HG02885 (cell line): ENCODE data around the gene CARTPT.

Source experiments
- ATAC-seq: cut with Tn5 transposase; IDR thresholded peaks from one replicate; pipeline ENCODE4 v1.9.1; 2021; ENCODE audit warnings: mild to moderate bottlenecking; ENCODE audit not compliant: unreplicated experiment, poor library complexity

The CARTPT gene

DNA sequence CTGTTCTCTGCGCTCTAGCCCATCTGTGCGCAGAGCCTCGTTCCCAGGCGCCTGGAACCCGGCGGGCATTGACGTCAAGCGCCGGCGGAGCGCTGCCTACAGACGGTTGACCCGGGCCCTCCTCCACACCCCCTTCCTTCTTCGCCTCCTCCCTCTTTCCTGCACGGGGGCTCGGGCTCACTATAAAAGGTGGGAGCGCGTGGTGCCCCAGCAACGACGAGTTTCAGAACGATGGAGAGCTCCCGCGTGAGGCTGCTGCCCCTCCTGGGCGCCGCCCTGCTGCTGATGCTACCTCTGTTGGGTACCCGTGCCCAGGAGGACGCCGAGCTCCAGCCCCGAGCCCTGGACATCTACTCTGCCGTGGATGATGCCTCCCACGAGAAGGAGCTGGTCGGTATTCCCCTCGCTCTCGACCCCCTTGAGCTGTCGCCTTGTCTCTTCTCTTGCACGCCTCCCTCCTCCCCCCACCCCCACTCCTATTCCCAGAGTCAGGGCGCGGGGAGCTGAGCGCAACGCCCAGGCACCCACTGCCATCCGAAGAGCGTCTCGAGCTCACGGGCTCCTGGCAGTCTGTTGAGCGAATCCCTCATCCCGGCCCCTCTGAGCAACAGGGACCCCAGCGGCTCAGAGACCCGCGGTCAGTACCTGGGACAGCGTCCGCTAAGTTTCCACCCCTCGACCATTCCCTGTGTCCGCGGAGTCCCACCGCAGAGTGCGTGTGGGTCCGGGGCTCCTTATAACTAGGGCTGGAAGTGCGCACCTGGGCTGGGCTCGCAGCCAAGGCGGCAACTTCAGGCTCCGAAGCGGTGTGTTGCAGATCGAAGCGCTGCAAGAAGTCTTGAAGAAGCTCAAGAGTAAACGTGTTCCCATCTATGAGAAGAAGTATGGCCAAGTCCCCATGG, at the start of gene CARTPT:
CARTPT (plus strand) TSS at position 213 of the 902 bp plus-strand sequence; CDS start at position 232, 19 bp downstream.
- no peak for ATAC-seq

DNA sequence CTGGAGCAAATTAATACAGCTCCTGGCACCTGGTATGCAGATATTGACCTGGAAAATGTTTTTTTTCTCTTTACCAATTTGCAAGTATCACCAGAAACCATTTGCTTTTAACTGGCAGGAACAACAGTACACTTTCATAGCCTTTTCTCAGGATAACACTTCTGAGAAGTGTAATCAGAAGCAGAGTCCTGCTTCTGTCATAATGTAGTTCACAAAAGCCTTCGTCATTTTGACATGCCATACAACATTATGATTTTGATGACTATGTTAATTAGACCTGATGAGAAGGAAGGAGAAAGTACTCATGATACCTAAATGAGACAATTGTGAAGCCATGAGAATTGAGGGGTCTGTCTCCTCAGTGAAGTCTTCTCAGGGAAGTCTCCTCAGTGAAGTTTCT, 41.1 kb upstream of the CARTPT start:
- ATAC-seq: no peak

DNA sequence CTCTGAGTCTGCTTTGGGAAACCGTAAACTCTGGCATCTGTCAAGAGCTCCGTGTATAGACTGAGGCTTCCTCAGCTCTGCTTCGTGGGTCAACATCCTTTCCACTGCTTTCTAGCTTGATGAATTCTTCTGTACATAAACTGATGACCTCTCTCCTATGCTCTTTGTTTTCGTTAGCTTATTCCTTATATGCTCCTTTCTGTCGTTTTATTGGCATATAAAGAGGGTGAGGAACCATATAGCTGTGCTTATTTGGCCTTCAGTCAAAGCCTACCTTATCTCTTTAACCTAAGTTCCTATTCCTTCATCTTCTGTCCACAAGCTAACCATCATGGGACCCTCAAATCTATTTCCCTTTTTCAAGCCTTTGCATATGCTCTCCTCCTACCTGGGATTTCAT, 39.4 kb upstream of the CARTPT start:
- ATAC-seq: no peak

DNA sequence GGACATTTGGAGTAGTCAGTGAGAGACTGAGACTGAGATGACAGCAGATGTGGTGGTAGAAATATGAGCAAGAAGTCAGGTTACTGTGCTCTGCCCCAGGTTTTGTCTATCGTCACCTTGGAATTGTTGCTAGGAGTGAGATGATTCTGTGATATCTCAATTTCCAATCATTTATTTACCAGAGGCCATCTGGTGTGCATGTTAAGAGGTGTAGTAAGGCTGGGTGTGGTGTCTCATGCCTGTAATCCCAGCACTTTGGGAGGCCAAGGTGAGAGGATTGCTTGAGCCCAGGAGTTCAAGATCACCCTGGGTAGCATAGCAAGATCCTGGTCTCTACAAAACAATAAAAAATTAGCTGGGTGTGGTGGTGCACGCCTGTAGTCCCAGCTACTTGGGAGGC, 38.6 kb upstream of the CARTPT start:
- no peak for ATAC-seq

DNA sequence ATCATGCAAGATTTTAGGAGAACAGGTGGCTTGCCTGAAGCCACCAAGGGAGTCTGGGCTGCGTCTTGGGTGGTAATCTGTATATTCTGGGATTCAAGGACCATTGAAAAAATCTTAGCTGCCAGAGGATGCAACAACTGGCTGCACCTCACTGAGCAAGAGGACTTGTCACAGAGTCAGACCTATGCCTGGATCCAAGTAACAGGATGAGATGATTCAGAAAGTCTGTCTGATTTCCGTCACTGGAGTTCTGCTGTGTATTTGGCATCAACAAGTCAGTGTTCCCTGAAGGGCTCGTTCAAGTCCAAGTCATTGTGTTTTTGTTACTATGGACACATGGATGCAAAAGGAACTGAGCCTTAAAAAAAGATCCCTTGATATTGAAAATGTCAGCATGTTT, 37.8 kb upstream of the CARTPT start:
- no peak for ATAC-seq

DNA sequence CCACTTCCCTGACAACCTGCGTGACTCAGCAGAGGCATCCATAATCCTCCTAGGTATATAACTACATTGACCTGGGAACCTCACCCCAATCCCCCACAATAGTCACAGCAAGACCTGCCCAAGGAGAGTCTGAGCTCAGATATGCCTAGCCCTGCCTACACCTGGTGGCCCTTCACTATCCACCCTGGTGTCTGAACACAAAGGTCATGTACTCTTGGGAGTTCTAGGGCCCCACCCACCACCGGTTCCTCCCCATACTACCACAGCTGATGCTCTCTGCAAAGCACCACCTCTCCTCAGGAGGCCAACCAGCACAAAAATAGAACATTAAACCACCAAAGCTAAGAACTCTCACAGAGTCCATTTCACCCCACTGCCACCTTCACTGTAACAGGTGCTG, 34.8 kb upstream of the CARTPT start:
- ATAC-seq: no peak

DNA sequence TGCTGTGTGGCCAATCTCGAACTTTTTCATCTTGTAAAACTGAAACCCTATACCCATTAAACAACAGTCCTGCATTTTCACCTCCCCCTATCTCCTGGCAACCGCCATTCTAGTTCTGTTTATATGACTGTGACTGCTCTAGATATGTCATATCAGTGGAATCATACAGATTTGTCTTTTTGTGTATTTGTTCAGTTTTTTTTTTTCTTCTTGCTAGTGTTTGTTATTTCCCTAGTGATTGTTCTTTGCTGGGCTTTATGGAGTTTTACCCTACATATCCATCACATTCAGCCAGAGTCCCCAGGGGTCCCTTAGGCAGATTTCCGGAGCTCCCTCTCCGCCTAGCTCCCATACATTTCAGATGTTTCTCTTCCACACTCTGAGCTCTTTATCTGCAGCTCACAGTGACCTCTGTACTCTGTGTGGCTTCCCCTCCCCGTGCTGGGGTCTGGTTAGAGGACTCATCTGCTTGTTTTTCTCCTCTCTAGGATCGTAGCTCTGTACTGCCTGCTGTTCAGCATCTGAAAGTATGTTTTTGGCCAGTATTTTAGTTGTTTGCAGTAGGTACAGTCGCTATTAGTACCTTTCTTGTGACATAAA, 25.1 kb upstream of the CARTPT start:
- no peak for ATAC-seq

DNA sequence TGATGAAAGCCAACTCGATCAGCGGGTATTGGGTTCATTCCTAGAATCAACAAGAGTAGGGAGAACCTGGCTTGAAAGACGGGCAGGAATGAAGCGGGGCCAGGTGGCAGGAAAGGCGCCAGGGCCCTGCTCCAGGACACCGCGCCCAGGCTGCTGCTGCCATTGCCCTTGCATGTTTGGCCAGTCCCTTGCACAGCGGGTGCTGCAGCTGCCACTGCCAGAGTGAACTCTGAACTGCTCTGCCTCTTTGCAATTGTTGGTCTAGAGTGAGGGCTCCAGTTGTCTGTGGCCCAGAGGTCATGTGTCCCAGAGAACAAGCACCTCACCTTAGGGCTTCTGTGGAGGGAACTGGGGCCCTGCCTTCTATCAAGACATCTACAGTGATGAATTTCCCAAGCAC, 24.0 kb upstream of the CARTPT start:
- ATAC-seq: no peak

DNA sequence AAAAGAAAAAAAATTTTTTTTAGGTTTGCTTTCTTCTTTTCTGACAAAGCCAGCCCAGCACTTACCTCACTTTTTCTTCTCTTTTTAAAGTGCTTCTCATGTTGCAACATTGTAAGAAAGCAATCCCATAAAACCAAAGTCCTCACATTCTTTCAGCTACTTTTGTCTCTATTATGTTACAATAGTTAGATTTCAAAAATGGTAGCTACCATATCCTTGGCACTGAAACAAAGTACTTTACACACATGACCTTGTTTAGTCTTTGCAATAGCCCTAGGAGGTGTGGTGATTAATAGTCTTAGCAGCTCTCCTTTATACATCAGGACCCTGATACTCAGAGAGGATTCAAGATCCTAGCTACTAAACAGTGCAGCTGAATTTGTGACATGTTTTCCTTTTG, 23.5 kb upstream of the CARTPT start:
- no peak for ATAC-seq

DNA sequence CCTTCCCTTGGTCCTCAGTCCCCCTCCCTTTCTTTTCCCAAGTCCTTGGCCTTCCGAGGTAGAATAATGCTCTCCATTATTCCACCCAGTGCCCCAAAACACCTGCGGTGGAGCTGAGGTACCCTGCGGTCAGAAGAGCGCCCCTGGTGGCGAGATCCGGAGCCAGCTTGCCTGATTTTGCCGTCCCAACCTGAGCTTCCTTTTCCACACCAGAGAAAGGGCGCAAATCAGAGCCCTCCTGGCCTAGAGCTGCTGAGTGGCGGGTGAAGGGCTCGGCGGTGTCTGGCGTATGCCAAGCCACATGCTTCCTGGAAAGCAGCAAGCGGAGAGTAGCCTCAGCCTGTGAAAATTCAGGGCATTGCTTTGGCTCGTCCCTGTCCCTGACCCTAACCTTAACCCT, 21.1 kb upstream of the CARTPT start:
- ATAC-seq: no peak

DNA sequence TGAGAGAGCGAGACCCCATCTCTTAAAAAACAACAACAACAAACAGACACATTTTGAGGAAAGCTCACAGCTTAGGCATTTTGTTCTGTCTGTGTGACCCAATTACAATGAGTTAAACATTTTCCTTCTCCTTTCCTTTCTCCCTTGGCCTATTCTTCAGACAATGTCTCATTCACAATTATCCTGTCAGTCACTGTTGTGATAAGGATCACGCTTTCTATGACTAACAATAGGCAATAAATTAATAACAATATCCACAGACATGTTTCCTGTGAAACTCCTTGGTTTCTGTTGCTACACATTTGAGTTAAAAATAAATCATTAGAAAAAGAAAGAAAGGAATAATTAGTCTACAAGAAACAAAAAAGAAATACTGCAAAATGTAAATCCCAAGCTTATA, 19.8 kb upstream of the CARTPT start:
- ATAC-seq: no peak

DNA sequence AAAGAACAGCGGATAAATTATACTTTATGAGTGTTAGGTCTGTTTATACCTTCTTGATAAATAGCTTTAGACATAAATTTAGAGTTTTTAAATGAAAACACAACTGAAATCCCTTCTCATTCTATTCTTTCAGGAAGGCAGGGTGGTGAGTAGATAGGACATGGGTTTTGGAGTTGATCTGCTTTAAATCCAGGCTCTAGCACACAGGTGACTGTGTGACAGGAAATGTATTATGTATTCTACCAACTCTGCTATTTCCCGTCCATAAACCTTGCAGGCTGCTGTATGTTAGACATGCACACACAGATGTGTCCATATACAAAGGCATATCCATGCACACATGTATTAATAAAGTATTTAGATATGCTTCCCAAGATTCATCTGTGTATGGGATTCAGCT, 19.3 kb upstream of the CARTPT start:
- no peak for ATAC-seq

DNA sequence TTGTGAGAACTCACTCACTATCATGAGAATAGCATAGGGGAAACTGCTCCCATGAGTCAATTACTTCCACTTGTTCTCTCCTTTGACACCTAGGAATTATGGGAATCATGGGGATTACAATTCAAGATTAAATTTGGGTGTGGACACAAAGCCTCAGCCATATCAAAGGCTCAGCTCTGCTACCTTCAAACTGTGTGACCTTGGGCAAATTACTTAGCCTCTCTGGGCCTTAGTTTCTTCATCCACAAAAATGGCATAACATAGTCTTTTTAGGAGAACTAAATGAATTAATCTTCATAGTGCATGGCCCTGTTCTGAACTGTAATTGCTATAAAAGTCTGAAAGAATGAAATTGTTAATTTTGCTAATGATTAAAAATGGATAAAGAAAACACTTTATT, 18.3 kb upstream of the CARTPT start:
- no peak for ATAC-seq

DNA sequence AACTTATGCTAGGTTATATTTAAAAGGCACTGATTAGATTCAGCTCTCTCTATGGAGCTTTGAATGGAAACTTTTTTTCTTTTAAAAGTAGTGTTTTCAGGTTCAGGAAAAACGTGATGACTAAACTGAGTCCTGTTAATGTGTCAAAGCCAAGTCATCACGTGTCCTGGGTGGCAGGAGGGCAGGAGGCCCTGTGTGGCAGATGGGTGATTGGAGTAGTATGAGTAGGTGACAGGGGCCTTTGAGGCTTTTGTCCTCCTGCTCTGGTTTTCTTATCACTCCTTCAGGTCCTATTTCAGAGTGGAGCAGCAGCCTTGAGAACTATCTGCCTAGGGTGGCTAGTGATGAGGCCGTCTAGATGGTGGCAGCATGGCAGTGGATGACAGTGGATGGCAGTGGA, 17.7 kb upstream of the CARTPT start:
- no peak for ATAC-seq

DNA sequence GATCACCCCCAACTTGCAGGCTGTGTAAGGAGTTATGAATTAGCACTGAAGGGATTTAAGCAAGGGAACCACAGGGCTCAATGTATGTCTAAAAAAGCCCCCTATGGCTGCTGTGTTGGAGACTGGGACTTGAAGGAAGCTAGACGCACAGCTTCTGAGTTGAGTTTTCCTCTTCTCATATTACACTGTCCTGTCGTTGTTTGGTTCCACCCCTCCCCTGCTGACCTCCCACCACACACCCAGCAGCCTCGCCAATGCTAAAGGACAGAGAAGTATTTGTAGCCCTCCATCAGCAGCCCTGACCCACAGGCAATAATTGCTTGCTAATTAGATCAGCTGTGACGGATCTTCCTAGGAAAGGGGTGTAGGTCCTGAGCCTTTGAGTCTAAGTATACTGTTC, 15.1 kb upstream of the CARTPT start:
- no peak for ATAC-seq

DNA sequence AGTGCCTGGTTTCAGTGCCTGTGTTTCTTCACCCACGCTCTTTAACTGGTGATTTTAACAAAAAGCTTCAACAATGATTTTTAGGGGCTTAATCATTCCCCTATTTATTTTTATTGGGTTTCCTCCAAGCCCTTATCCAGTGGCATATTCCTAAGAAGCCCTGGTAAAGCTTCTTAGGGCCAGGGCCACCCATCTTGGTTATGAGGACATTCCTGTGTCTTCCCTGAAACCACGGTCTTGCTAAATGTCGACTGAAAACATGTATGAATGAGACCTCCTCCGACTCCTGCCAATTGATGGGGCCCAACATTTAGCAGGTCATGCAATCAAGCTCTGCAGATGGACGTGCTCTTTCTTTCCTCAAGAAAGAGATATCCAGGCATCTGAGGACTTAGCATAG, 13.7 kb upstream of the CARTPT start:
- ATAC-seq: no peak

DNA sequence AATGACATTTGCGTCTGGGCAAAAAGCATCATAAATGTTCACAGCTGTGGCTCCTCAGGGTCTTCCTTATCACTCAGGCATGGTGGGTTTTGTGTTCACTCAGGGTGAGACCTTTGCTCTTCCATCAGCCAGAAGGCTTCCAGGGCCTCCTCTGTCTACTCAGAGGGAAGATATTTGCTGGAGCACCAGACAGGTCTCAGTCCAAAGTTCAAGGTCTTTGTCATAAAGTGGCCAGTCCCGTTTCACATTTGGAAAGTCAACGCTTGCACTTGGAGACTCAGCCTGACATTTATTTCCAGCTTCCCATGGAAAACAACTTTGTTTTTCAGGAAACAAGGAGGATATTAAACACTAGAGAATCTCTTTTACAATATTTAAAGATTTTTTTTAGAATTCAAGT, 12.2 kb upstream of the CARTPT start:
- ATAC-seq: no peak

DNA sequence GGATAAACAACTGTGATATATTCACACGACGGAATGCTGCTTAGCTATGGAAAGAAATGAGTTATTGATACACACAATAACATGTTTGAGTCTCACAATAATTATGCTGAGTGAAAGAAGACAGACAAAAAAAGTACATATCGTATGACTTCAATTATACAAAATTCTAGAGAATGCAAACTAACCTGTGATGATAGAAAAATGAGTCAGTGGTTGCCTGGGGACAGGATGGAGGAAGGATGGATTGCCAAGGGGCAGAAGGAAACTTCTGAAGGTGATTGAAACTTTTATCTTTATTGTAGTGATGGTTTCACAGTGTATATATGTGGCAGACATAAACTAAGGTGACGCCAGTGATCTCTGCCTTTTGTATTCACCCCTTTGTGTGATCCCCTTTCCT, 7.5 kb upstream of the CARTPT start:
- no peak for ATAC-seq

DNA sequence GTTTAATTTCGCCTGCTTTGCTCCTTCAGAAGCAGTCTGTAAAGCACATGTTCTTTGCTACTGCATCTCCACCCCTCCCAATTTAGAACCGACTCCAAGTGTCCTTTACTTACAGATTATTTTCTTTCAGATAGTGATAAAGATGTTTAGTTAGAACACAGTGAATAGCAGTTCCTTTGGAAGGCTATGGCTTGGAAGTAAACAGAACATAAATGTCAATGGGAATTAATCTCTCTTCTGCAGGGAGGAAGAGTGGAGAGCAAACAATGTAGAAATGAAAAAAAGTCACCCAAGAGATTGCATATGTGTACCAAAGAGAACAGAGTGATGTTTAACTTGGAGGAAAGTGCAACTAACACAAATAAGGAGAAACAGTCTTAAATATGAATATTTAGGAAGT, 4.2 kb upstream of the CARTPT start:
- no peak for ATAC-seq

DNA sequence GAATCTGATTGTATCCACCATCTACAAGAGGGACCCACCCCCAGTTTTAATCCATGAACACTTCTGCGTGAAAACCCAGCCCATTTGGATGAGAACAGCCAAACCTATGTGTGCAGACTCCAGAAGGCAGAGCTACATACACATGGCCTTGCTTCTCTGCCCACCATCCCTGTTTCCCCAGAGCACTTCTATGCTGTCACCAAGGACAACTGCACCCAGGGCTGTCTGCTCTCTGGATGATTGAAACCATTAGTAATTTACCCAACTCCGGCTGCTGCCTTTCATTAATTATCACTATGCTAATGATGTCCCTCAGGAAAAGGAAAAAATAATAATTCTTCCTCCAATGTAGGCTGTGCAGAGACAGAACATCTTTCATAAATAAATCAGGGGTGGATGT, 8.9 kb downstream of the CARTPT start:
- no peak for ATAC-seq

DNA sequence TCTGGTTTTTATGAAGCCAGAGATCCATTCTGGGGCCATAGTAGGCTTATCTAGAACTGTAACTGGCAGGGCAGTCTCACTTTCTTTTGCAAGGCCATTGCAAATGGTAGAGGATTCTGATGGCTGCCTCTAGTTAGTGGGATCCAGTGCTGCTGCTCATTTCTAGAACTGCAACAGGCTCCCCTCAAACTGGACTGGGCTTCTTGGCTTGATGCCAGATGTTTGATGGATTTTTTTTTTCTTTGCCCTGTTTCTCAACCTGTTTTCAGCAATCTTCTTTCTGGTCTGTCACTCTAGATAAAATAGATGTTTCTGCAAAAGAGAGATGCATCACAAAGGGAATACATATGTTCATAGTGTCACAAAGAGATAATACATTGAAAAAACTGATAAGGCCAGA, 11.9 kb downstream of the CARTPT start:
- no peak for ATAC-seq

DNA sequence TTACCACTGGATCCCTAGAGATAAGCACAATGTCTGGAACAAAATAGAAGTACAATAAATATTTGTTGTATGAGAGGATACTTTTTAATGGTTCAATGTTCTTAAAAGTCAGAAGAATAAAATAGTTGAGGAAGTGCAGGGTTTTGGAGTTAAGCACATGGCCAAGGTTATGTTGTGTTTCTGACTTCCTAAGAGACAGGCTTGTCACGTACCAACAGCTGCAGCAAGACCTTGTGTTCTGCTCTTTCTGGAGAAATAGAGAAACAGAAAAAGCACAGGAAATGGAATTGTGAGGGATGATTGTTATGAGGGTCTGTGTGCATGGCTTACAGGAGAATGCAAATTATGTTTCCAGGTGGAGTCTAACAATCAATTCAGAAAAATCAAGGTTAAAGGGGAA, 12.9 kb downstream of the CARTPT start:
- ATAC-seq: no peak
